ENCODE results near the gene ULK1.
"Not testable (repeated sequence)": the region's sequence is repeated elsewhere in the genome, so short reads cannot be mapped to it uniquely, and the experiment has no call there.

ULK1 gene

DNA sequence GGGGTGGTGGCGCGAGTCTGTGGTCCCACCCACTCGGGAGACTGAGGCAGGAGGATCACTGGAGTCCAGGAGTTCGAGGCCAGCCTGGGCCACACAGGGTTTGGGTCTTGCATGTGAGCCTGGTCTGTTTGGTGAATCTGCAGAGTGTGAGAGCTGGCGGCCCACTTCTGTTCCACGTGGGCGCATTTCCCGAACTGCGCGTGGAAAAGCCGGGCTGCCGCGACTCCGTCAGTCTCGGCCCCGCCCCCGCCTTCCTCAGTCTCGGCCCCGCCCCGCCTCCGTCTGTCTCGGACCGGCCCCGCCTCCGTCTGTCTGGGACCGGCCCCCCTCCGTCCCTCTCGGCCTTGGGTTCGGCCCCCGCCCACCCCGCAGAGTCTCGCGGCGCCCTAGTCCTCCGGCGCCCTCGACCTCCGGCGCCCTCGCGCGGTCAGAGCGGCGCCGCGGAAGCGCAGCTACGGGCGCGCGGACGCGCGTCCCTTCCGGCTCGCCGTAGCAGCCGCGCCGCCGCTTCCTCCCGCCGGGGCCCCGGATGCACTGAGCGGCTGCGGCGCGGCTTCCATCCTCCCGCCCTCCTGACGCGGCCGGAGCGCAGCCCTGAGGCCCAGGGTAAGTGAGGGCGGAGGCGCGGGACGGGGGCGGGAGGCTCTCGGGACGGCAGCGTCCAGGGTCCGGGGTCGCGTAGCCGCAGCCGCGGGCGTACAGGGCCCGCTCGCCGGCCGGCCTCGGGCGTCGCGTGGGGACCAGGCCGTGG lies 55.2 kb downstream of the ULK1 start, which contains the start of gene EP400:
TSS of gene EP400 (plus strand) at position 512 of the 751 bp plus-strand sequence. CDS start 10,678 bp downstream, outside the sequence.
- peak; percentile 90 for ATAC-seq (ENCODE audit: low read depth)
- DNase-seq (ENCODE audit: low spot score in 2 of 2), result peak; percentile 84 to 89
- peaks cover 2% of the 10 kb centered on the region for H3K9me3 Mint-ChIP-seq
- H3K27ac Mint-ChIP-seq, result peak within 1 kb of the TSS; percentile 68
- peak within 1 kb of the TSS; percentile 90 for H3K4me3 Mint-ChIP-seq
- peaks cover 4% of the 10 kb centered on the region for H3K36me3 Mint-ChIP-seq
- peaks cover 17% of the 10 kb centered on the region for H3K4me1 Mint-ChIP-seq
- no peaks in the 10 kb centered on the region for H3K27me3 Mint-ChIP-seq

DNA sequence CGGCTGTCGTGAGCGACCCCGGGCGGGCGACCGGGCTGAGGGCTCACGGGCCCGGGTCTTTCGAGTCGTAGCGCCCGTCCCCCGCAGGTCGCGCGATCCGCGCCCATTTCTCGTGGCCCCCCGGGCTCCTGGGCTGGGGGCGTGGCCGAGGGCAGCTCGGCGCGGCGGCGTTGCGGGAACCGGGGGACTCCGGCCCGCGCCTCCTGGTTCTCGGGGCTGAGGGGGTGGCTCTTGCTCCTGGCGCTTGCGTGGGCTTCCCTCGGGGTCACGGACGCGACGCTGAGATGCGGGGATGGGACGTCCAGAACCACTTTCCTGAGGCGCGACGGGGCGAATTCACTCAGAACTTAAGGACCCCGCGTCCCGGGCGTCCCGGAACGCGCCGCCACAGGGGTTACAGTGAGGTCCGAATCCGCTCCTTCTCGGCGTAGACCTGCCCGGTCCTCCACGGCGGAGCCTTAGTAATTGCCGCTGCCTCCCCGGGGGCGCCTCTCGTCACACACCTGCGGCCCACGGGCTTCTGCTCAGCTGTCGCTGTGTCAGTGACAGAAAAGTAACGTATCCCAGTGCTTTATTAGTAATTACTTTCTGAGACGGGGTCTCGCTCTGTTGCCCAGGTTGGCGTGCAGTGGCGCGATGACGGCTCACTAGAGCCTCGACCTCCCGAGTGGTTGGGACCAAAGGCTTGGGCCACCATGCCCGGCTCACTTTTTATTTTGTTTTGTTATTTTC lies 55.9 kb downstream of the ULK1 start:
- ATAC-seq (ENCODE audit: low read depth), result peak; percentile 10
- Mint-ChIP-seq H3K4me3 (peak overlapping the region; percentile 90), H3K36me3 (no peaks in the 10 kb centered on the region), H3K4me1 (peaks cover 17% of the 10 kb centered on the region), H3K9me3 (no peaks in the 10 kb centered on the region), H3K27ac (no peak overlapping the region), H3K27me3 (no peaks in the 10 kb centered on the region)
- DNase-seq (ENCODE audit: low spot score in 2 of 2), result peak; percentile 23 to 38

DNA sequence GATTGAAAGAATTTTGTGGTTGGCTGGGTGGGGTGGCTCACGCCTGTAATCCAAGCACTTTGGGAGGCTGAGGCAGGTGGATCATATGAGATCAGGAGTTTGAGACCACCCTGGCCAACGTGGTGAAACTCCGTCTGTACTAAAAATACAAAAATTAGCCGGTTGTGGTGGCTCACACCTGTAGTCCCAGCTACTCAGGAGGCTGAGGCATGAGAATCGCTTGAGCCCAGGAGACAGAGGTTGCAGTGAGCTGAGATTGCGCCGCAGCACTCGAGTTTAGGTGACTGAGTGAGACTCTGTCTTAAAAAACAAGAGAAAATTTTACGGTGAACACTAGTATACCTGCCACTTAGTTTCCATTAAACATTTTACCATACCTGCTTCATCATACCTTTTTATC lies 59.4 kb downstream of the ULK1 start:
- not testable (repeated sequence) for H3K27ac Mint-ChIP-seq

DNA sequence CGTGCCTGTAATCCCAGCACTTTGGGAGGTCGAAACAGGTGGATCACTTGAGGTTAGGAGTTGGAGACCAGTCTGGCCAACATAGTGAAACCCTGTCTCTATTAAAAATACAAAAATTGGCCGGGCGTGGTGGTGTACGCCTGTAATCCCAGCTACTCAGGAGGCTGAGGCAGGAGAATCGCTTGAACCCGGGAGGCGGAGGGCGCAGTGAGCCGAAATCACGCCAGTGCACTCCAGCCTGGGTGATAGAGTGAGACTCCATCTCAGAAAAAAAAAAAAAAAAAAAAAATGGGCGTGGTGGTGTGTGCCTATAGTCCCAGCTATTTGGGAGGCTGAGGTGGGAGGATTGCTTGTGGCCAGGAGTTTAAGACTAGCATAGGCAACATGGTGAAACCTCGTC lies 60.0 kb downstream of the ULK1 start:
- peaks cover 34% of the 10 kb centered on the region for H3K4me1 Mint-ChIP-seq
- not testable (repeated sequence) for H3K36me3 Mint-ChIP-seq; H3K9me3 Mint-ChIP-seq; DNase-seq (ENCODE audit: low spot score in 2 of 2); ATAC-seq (ENCODE audit: low read depth); H3K27me3 Mint-ChIP-seq; H3K4me3 Mint-ChIP-seq; H3K27ac Mint-ChIP-seq

More for the DNA sequence above, 59.4 kb downstream of the ULK1 start:
- not testable (repeated sequence) for H3K36me3 Mint-ChIP-seq; H3K27me3 Mint-ChIP-seq; ATAC-seq (ENCODE audit: low read depth); DNase-seq (ENCODE audit: low spot score in 2 of 2); H3K9me3 Mint-ChIP-seq; H3K4me3 Mint-ChIP-seq
- peaks cover 27% of the 10 kb centered on the region for H3K4me1 Mint-ChIP-seq

DNA sequence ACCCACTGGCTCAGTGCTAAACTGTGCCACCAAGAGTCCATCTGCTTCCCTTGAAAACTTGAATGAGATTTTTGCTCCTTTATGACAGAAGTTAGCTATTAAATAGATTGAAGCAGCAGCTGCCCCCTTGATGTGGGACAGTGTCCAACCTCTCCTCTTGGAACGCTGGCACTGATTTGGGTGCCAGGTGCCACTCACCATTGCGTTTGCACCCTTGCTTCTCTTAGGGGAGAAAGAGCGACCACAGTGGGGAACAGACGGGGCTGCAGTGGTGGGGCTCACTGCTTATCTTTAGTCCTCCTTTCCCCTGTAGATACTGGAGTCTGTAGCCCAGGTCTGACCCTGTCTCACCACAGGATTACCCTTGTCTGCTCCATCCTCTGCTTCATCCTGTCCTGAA lies 64.7 kb downstream of the ULK1 start:
- Mint-ChIP-seq H3K36me3 (peaks cover 12% of the 10 kb centered on the region), H3K9me3 (no peaks in the 10 kb centered on the region), H3K27me3 (no peaks in the 10 kb centered on the region), H3K4me1 (peaks cover 34% of the 10 kb centered on the region), H3K4me3 (no peak overlapping the region), H3K27ac (peak overlapping the region; percentile 63)
- no peak for ATAC-seq (ENCODE audit: low read depth)
- no peak for DNase-seq (ENCODE audit: low spot score in 2 of 2)

DNA sequence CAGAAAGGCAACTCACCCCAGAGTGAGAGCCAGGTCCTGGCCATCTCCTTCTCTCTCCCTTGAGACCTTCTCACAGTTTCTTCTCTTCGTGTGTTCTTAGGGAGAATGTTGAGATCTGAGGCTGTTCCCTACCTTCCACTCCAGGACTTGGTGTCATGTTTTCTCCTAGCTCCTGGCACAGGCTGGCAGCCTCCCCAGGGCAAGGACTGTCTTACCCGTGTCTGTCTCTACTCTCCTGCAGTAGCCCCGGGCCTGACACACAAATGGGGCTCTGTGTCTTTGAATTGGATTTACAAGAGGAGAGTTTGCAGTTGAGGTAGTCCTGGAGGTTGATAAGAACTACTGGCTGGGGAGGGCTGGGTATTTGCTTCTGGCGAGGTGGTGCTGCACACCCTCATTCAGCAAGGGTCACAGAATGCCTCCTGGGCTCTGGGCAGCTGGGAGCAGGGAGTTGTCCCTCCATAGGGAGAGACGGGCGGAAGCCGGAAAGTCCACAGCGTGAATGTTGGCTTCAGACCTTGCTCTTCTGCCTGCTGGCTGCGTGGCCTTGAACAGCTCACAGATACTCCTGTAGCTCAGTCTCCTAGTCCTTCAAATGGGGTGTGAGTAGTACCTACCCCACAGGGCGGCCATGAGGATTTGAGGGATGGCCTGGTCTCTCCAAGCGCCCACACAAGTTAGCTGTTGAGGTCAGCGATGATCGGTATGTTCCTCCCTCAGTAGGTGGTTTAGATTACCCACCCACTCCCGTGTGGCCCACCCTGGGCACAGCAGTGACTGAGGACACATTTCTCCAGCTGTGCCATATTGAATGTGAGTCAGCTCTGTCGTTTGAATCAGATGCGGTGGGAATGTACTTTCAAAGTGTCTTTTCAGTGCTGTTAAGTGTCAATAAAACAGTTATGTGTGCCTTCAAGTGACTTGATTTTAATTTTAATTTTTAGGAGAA lies 65.5 kb downstream of the ULK1 start:
- Mint-ChIP-seq H3K9me3 (no peaks in the 10 kb centered on the region), H3K36me3 (peaks cover 14% of the 10 kb centered on the region), H3K4me3 (no peak overlapping the region), H3K4me1 (peaks cover 34% of the 10 kb centered on the region), H3K27ac (peak overlapping the region; percentile 63), H3K27me3 (no peaks in the 10 kb centered on the region)
- DNase-seq (ENCODE audit: low spot score in 2 of 2), result no peak
- ATAC-seq (ENCODE audit: low read depth), result no peak

- not testable (repeated sequence) for DNase-seq (ENCODE audit: low spot score in 2 of 2); H3K27ac Mint-ChIP-seq
Measured at GRCh38 chr12:131960590-131961325, 66.3 kb downstream of the ULK1 start.

GRCh38 chr12:131961328-131961727 lies 66.9 kb downstream of the ULK1 start:
- peaks cover 14% of the 10 kb centered on the region for H3K36me3 Mint-ChIP-seq
- DNase-seq (ENCODE audit: low spot score in 2 of 2); H3K9me3 Mint-ChIP-seq; ATAC-seq (ENCODE audit: low read depth); H3K27me3 Mint-ChIP-seq; H3K4me3 Mint-ChIP-seq: not testable (repeated sequence)
- H3K27ac Mint-ChIP-seq, result peak overlapping the region; percentile 73
- H3K4me1 Mint-ChIP-seq, result peaks cover 34% of the 10 kb centered on the region

More at GRCh38 chr12:131960590-131961325, 66.3 kb downstream of the ULK1 start:
- not testable (repeated sequence) for H3K27me3 Mint-ChIP-seq; H3K4me3 Mint-ChIP-seq; H3K9me3 Mint-ChIP-seq; ATAC-seq (ENCODE audit: low read depth)
- peaks cover 16% of the 10 kb centered on the region for H3K36me3 Mint-ChIP-seq
- H3K4me1 Mint-ChIP-seq, result peaks cover 37% of the 10 kb centered on the region

DNA sequence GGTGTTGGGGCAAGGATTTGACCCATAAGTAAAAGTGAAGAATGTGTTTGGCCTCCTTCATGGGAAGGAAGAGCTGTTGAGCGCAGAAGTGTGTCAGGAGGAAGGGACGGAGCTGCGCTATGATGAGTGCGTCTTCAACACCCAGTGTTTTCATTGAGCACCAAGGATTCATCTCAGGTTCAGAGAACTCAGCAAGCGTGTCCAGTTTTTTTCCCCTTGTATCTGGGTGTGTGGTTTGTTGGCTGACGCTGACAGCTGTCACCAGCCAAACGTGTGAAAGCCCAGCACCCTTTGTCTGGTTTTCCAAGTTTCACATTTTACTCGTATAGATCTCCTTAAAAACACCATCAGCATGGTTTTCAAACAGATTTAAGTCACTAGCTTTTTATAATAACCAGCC lies 67.6 kb downstream of the ULK1 start:
- H3K27me3 Mint-ChIP-seq, result no peaks in the 10 kb centered on the region
- DNase-seq (ENCODE audit: low spot score in 2 of 2) (no peak), ATAC-seq (ENCODE audit: low read depth) (no peak)
- H3K4me3 Mint-ChIP-seq, result no peak overlapping the region
- peaks cover 14% of the 10 kb centered on the region for H3K36me3 Mint-ChIP-seq
- H3K4me1 Mint-ChIP-seq, result peaks cover 31% of the 10 kb centered on the region
- no peaks in the 10 kb centered on the region for H3K9me3 Mint-ChIP-seq
- peak overlapping the region; percentile 73 for H3K27ac Mint-ChIP-seq

- DNase-seq (ENCODE audit: low spot score in 2 of 2), result no peak
- H3K4me1 Mint-ChIP-seq, result peaks cover 28% of the 10 kb centered on the region
- H3K4me3 Mint-ChIP-seq, result no peak overlapping the region
- no peak for ATAC-seq (ENCODE audit: low read depth)
- H3K36me3 Mint-ChIP-seq, result peaks cover 17% of the 10 kb centered on the region
- H3K9me3 Mint-ChIP-seq, result no peaks in the 10 kb centered on the region
- no peaks in the 10 kb centered on the region for H3K27me3 Mint-ChIP-seq
- no peak overlapping the region for H3K27ac Mint-ChIP-seq
Measured at GRCh38 chr12:131963381-131963780, 69.0 kb downstream of the ULK1 start.

DNA sequence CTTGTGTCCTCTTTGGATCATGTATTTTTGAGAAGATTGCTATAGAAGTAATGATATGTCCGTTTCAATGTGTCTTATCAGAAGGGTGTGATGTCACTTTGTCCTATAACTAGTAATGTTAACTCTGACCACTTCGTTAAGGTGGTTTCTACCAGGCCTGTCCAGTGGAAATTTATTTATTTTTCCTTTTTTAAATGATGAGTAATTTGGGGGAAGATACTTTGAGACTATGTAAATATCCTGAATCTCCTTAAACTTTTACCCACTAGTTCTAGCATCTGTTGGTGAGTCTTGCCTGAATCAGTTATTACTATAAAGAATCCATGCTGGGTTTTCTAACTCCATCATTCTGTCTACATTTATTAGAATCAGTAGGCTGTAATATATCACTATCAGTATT lies 70.7 kb downstream of the ULK1 start:
- no peak overlapping the region for H3K27ac Mint-ChIP-seq
- ATAC-seq (ENCODE audit: low read depth) (no peak), DNase-seq (ENCODE audit: low spot score in 2 of 2) (no peak)
- H3K9me3 Mint-ChIP-seq, result no peaks in the 10 kb centered on the region
- H3K4me3 Mint-ChIP-seq, result no peak overlapping the region
- H3K4me1 Mint-ChIP-seq, result peaks cover 23% of the 10 kb centered on the region
- no peaks in the 10 kb centered on the region for H3K27me3 Mint-ChIP-seq
- H3K36me3 Mint-ChIP-seq, result peaks cover 19% of the 10 kb centered on the region

DNA sequence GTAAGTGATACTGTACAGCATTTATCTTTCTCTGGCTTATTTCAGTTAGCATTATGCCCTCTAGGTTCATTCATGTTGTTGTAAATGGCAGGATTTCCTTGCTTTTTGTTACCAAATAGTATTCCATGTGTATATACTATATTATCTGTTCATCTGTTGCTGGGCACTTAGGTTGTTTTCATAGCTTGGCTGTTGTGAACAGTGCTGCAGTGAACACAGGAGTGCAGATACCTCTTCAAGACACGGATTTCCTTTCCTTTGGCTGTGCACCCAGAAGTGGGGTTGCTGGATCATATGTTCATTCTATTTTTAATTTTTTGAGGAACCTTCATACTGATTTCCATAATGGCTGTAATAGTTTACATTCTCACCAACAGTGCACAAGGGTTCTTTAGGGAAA lies 76.8 kb downstream of the ULK1 start:
- Mint-ChIP-seq H3K4me3 (no peak overlapping the region), H3K27me3 (no peaks in the 10 kb centered on the region), H3K36me3 (peaks cover 7% of the 10 kb centered on the region), H3K4me1 (peaks cover 10% of the 10 kb centered on the region), H3K27ac (no peak overlapping the region), H3K9me3 (no peaks in the 10 kb centered on the region)
- DNase-seq (ENCODE audit: low spot score in 2 of 2) (no peak), ATAC-seq (ENCODE audit: low read depth) (no peak)

Measured in memory B cell (primary cell).